Mucosa of descending colon (tissue), 3 donors: ENCODE measurements around the gene GBA2. TPM values are rescaled to one million over a fixed set of nuclear protein-coding genes. Genes with fewer than 3 reads are reported as not detected.

Experiments
- ATAC-seq: fragments of 200-7000 bp; cut with Tn5 transposase; one replicate; pipeline ENCODE4 v1.9.1; 2020; ENCODE audit warnings: mild to moderate bottlenecking, moderate library complexity
- DNase-seq, 3 donors: peaks; one replicate each; pipeline ENCODE4 v3.0.0-alpha.2; 2020
- H3K36me3 ChIP-seq: fragments of 200-600 bp; one replicate; pipeline ENCODE4 v1.8.0; 2021; ENCODE audit warnings: low read depth, mild to moderate bottlenecking
- H3K4me1 ChIP-seq: fragments of 200-600 bp; one replicate; pipeline ENCODE4 v1.8.0; 2021; ENCODE audit warnings: low read depth, mild to moderate bottlenecking
- H3K4me3 ChIP-seq: fragments of 200-600 bp; one replicate; pipeline ENCODE4 v1.8.0; 2021; ENCODE audit warnings: mild to moderate bottlenecking
- H3K9me3 ChIP-seq: fragments of 200-600 bp; one replicate; pipeline ENCODE4 v1.8.0; 2021; ENCODE audit warnings: mild to moderate bottlenecking
- intact Hi-C, 2 donors: fragments of 100-400 bp; cut with DNase I in 1 of 2; cut with micrococcal nuclease in 1 of 2; formaldehyde crosslinking; loops; one replicate each; pipeline versions ENCODE4 v1.11.0 to v1.11.1; 2022; cut with DNase I, micrococcal nuclease
- long read RNA-seq, 2 donors: library from polyadenylated mRNA; unstranded; transcript quantifications; one replicate each; pipeline ENCODE4 v2.0.0, GENCODE V29; 2019 to 2021
- total RNA-seq, 3 donors: library from RNA; stranded (reverse); fragmentation: NEBNext Ultra II Directional in 2 of 3; extraction: Animal tissue kit (Norgen Biotek cat#: 25700) in 2 of 3; gene quantifications; one replicate each; pipeline versions ENCODE4 v1.2.1 to v1.2.4, GENCODE V29; 2021 to 2023
- TF ChIP-seq, protein P1 (sequence below): fragments of 200-600 bp; IDR thresholded peaks from one replicate; pipeline ENCODE4 v1.8.0; 2022; ENCODE audit warnings: antibody characterized with exemption, mild to moderate bottlenecking
- donor health status: DM: no; HTN: no; CAD: no; lungs with moderate emphysema.
- donor health status: DM: no; HTN: no; CAD: no.
- donor health status: DM: no; HTN: yes; CAD: no.

Gene GBA2
- total RNA-seq: 100 to 1,000 TPM; 157 to 285 (median 223) TPM
- long read RNA-seq, donor 1, transcript GBA2-208 (3 exons, 836 nt): minor isoform, 9 of 166 reads
- long read RNA-seq, donor 1, transcript GBA2-203 (17 exons, 3,611 nt): major isoform, 53 of 166 reads
- long read RNA-seq, donor 1, partial matches to known transcripts: 23 of 166 reads
- long read RNA-seq, donor 1, other reads (novel, unspliced or antisense): 79 of 166 reads
- long read RNA-seq, donor 2, transcript GBA2-208 (3 exons, 836 nt): minor isoform, 5 of 70 reads
- long read RNA-seq, donor 2, transcript GBA2-203 (17 exons, 3,611 nt): major isoform, 30 of 70 reads
- long read RNA-seq, donor 2, partial matches to known transcripts: 8 of 70 reads
- long read RNA-seq, donor 2, other reads (novel, unspliced or antisense): 25 of 70 reads

- DNase-seq (peak; percentile 87 to 94 (median 94)), ATAC-seq (peak; percentile 88)
- Histone ChIP-seq H3K36me3 (no peaks in the 10 kb centered on the region), H3K4me3 (peak within 1 kb of the TSS; percentile 74), H3K4me1 (peaks cover 33% of the 10 kb centered on the region), H3K9me3 (no peaks in the 10 kb centered on the region)
- intact Hi-C loops: no loop called here
- TF ChIP-seq, protein P1, sequence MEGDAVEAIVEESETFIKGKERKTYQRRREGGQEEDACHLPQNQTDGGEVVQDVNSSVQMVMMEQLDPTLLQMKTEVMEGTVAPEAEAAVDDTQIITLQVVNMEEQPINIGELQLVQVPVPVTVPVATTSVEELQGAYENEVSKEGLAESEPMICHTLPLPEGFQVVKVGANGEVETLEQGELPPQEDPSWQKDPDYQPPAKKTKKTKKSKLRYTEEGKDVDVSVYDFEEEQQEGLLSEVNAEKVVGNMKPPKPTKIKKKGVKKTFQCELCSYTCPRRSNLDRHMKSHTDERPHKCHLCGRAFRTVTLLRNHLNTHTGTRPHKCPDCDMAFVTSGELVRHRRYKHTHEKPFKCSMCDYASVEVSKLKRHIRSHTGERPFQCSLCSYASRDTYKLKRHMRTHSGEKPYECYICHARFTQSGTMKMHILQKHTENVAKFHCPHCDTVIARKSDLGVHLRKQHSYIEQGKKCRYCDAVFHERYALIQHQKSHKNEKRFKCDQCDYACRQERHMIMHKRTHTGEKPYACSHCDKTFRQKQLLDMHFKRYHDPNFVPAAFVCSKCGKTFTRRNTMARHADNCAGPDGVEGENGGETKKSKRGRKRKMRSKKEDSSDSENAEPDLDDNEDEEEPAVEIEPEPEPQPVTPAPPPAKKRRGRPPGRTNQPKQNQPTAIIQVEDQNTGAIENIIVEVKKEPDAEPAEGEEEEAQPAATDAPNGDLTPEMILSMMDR: no peak
Observed at GRCh38 chr9:35748858-35749514, at the start of gene GBA2, which contains the start of gene RGP1. GBA2 (minus strand) TSS chr9:35749228; CDS start chr9:35748704, 524 bp downstream. RGP1 (plus strand) TSS chr9:35749287; CDS start chr9:35749756, 469 bp downstream.

DNA sequence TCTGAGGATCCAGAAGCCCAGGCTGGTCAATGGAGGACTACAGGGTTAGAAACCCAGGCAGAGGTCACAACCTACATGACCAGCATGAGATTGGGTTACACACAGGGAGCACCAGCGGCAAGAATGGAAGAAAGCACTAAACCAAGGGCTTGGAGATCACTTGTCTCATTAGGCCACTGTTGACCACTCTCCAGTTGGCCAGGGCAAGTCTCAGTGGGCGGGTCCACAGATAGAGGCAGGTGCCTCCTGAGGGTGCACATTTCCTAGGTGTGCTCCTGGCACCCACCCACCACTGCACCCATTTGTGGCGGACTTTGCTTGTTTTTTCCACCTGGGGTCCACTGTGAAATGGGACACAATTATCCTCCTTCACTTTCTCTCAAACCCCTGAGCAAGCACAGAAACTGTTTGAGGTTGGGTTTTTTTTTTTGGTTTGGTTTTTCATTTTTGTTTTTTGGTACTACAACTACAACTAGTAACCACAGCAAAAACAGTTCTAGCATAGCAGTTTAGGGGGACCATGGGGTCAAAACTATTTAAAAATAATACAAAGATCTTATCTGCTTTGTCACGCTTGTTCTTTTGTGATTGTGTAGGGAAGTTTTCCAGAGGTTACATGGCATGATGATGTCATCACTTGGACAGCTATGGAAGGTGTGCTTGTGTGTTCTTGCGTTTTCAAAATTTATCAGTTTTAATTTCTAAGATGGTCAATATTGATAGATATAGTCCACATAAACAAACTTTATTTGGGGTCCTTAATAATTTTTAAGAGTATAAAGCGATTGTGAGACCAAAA is 48.5 kb upstream of the GBA2 start:
- Histone ChIP-seq H3K36me3 (no peaks in the 10 kb centered on the region), H3K4me1 (no peaks in the 10 kb centered on the region), H3K9me3 (no peaks in the 10 kb centered on the region), H3K4me3 (no peak overlapping the region)
- TF ChIP-seq, protein P1: no peak
- ATAC-seq (no peak), DNase-seq (no peak)
- intact Hi-C loops: no loop called here

DNA sequence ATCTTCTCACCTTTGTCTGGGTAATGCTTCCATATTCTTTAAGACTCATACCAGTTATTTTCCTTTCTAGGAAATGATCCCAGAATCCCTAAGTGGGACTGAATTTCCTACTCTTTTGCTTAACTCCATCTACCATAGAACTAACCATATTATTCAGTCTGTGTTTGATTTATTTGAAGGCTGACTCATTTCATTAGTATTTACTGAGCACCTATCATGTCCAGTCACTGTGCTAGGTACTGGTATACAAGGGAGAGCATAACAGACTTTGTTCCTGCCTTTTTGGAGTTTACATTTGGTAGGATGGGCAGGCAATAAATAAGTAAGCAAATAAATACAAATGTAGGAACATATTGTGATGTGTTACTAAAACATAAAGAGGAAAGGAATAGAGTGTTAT is 46.7 kb upstream of the GBA2 start:
- intact Hi-C loops: no loop called here

DNA sequence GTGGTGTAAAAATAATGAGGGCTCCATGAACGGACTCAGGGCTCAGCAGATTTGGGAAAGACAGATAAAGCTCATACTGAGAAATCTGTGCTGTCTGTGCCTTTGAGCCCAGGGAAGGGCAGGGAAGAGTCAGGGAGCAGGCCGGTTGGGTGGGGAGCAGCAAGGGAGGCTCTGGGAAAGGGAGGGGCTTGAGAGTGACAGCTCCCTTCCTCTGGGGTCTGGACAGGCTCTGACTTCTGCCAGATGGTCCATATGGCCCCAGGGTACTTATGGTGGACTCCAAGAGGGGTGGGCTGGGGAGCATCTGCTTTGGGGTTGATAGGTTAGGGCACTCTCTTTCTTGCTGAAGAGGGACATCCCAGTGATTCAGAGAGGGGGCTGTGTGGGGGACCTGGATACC is 44.4 kb upstream of the GBA2 start:
- H3K4me1 ChIP-seq: no peaks in the 10 kb centered on the region
- H3K9me3 ChIP-seq: no peaks in the 10 kb centered on the region
- intact Hi-C loops: loop anchor here in 1 of 2 donors (5.0 kb wide), 1 partner anchor 89 kb away; no protein-coding TSS in a partner anchor
- no peak for ATAC-seq
- H3K36me3 ChIP-seq: no peaks in the 10 kb centered on the region
- H3K4me3 ChIP-seq: no peak overlapping the region
- no peak for DNase-seq
- TF ChIP-seq, protein P1: no peak

More for the DNA sequence above, 46.7 kb upstream of the GBA2 start:
- no peaks in the 10 kb centered on the region for H3K36me3 ChIP-seq
- ATAC-seq: peak; percentile 38
- H3K4me3 ChIP-seq: no peak overlapping the region
- no peaks in the 10 kb centered on the region for H3K9me3 ChIP-seq
- H3K4me1 ChIP-seq: no peaks in the 10 kb centered on the region
- no peak for DNase-seq
- TF ChIP-seq, protein P1: no peak

GRCh38 chr9:35792826-35793225 is 43.8 kb upstream of the GBA2 start:
- intact Hi-C loops: loop anchor here in 1 of 2 donors (5.0 kb wide), 1 partner anchor 89 kb away; no protein-coding TSS in a partner anchor
- no peak overlapping the region for H3K4me3 ChIP-seq
- TF ChIP-seq, protein P1: no peak
- DNase-seq (no peak), ATAC-seq (no peak)
- no peaks in the 10 kb centered on the region for H3K9me3 ChIP-seq
- H3K4me1 ChIP-seq: no peaks in the 10 kb centered on the region
- H3K36me3 ChIP-seq: no peaks in the 10 kb centered on the region
